Measurements from ENCODE around the gene CTLA4. TPM values are rescaled to one million over a fixed set of nuclear protein-coding genes. Genes with fewer than 3 reads are reported as not detected.

Gene CTLA4
- total and polyA plus RNA-seq, 3 donors from 2014 or later: 0.87 to 2.7 (median 1.2) TPM

- intact Hi-C loops (cut with DNase I; ENCODE audit: low total_unique reads): no loop called here
- H3K27ac ChIP-seq: no peak overlapping the region
- no peaks in the 10 kb centered on the region for H3K36me3 ChIP-seq (ENCODE audit: low read depth, missing control alignments)
- H3K4me1 ChIP-seq: no peaks in the 10 kb centered on the region
- no peaks in the 10 kb centered on the region for H3K9me3 ChIP-seq
- no peaks in the 10 kb centered on the region for H3K27me3 ChIP-seq
- no peak for TF ChIP-seq POLR2A (IDR thresholded peaks at IDR 0.05)
- TF ChIP-seq, protein P1, sequence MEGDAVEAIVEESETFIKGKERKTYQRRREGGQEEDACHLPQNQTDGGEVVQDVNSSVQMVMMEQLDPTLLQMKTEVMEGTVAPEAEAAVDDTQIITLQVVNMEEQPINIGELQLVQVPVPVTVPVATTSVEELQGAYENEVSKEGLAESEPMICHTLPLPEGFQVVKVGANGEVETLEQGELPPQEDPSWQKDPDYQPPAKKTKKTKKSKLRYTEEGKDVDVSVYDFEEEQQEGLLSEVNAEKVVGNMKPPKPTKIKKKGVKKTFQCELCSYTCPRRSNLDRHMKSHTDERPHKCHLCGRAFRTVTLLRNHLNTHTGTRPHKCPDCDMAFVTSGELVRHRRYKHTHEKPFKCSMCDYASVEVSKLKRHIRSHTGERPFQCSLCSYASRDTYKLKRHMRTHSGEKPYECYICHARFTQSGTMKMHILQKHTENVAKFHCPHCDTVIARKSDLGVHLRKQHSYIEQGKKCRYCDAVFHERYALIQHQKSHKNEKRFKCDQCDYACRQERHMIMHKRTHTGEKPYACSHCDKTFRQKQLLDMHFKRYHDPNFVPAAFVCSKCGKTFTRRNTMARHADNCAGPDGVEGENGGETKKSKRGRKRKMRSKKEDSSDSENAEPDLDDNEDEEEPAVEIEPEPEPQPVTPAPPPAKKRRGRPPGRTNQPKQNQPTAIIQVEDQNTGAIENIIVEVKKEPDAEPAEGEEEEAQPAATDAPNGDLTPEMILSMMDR (IDR thresholded peaks at IDR 0.05): no peak
- no peak for DNase-seq
- 76 to 88% methylated on average over 2 of the region's 2 CpGs for WGBS, 2 donors
- no peak overlapping the region for H3K4me3 ChIP-seq
Observed at GRCh38 chr2:203900253-203900652, 32.7 kb downstream of the CTLA4 start.

DNA sequence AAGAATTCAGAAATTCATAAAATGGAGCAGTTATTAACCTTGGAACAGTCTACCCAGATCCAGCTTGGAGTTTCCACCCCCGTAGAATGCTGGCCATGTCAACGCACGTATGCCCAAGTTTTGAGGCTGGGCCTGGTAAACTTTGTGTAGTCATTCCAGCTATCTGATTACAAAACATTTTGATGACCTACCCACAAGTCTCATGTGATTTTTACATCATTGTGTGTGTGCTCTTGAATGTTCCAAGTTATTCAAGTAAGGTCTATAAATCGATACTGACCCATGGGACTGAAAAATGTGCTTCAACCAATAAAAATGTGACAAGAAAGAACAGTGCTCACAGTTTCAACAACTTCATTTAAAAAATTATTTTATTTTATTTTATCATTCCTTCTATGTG is 36.5 kb downstream of the CTLA4 start:
- intact Hi-C loops (cut with DNase I; ENCODE audit: low total_unique reads): no loop called here
- Histone ChIP-seq H3K27me3 (no peaks in the 10 kb centered on the region), H3K9me3 (no peaks in the 10 kb centered on the region), H3K36me3 (ENCODE audit: low read depth, missing control alignments) (no peaks in the 10 kb centered on the region), H3K4me1 (no peaks in the 10 kb centered on the region), H3K27ac (no peak overlapping the region), H3K4me3 (no peak overlapping the region)
- DNase-seq: no peak
- WGBS, 2 donors: 92 to 94% methylated on average over 4 of the region's 4 CpGs
- TF ChIP-seq, protein P1 (IDR thresholded peaks at IDR 0.05): no peak
- TF ChIP-seq POLR2A (IDR thresholded peaks at IDR 0.05): no peak

DNA sequence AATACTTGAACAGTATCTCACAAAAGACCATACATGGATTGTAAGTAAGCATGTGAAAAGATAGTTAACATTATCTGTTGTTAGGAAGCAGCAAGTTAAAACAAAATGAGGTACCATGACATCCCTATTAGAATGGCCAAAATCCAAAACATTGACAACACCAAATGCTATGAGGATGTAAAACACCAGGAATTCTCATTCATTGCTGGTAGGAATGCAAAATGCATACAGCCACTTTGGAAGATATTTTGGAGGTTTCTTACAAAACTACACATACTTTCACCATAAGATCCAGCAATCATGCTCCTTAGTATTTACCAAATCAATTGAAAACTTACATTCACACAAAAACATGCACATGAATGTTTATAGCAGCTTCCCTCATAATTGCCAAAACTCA is 38.1 kb downstream of the CTLA4 start:
- Histone ChIP-seq H3K27me3 (no peaks in the 10 kb centered on the region), H3K27ac (no peak overlapping the region), H3K4me3 (no peak overlapping the region), H3K4me1 (no peaks in the 10 kb centered on the region), H3K9me3 (no peaks in the 10 kb centered on the region), H3K36me3 (ENCODE audit: low read depth, missing control alignments) (no peaks in the 10 kb centered on the region)
- DNase-seq: no peak
- TF ChIP-seq, protein P1 (IDR thresholded peaks at IDR 0.05): no peak
- intact Hi-C loops (cut with DNase I; ENCODE audit: low total_unique reads): no loop called here

GRCh38 chr2:203908066-203908796 is 40.7 kb downstream of the CTLA4 start:
- no peaks in the 10 kb centered on the region for H3K36me3 ChIP-seq (ENCODE audit: low read depth, missing control alignments)
- no peak overlapping the region for H3K27ac ChIP-seq
- no peaks in the 10 kb centered on the region for H3K9me3 ChIP-seq
- H3K4me1 ChIP-seq: no peaks in the 10 kb centered on the region
- TF ChIP-seq, protein P1 (IDR thresholded peaks at IDR 0.05): no peak
- TF ChIP-seq POLR2A (IDR thresholded peaks at IDR 0.05): no peak
- WGBS, 2 donors: 80 to 82% methylated on average over 6 of the region's 6 CpGs
- intact Hi-C loops (cut with DNase I; ENCODE audit: low total_unique reads): no loop called here
- no peak for DNase-seq
- no peaks in the 10 kb centered on the region for H3K27me3 ChIP-seq
- no peak overlapping the region for H3K4me3 ChIP-seq

- no peaks in the 10 kb centered on the region for H3K27me3 ChIP-seq
- H3K36me3 ChIP-seq (ENCODE audit: low read depth, missing control alignments): no peaks in the 10 kb centered on the region
- H3K4me1 ChIP-seq: no peaks in the 10 kb centered on the region
- no peak overlapping the region for H3K27ac ChIP-seq
- no peak for TF ChIP-seq POLR2A (IDR thresholded peaks at IDR 0.05)
- no peak for DNase-seq
- H3K4me3 ChIP-seq: no peak overlapping the region
- 47 to 48% methylated on average over 3 of the region's 3 CpGs for WGBS, 2 donors
- intact Hi-C loops (cut with DNase I; ENCODE audit: low total_unique reads): no loop called here
- H3K9me3 ChIP-seq: no peaks in the 10 kb centered on the region
Observed at GRCh38 chr2:203908797-203909185, 41.2 kb downstream of the CTLA4 start.
